LNCaP clone FGC (cell line): ENCODE data around the gene TWF2.

Source experiments
- DNase-seq: peaks from one replicate; pipeline ENCODE4 v3.0.0-alpha.2; 2011; ENCODE audit warnings: low read depth
- H3K4me3 ChIP-seq: 2 replicates; pipeline ENCODE4 v1.5.1; 2011; ENCODE audit warnings: mild to moderate bottlenecking, low read depth, low read length, control low read depth
- CTCF ChIP-seq: IDR thresholded peaks from 2 replicates; pipeline ENCODE4 v1.5.1; 2012; ENCODE audit warnings: mild to moderate bottlenecking; ENCODE audit not compliant: control insufficient read depth, insufficient read depth; ENCODE audit errors: extremely low read depth

Gene TWF2

GRCh38 chr3:52270252-52270754, 31.3 kb upstream of the TWF2 start:
- H3K4me3 ChIP-seq, result no peak overlapping the region
- no peak for DNase-seq
- TF ChIP-seq CTCF, result no peak

GRCh38 chr3:52269776-52270175, 30.8 kb upstream of the TWF2 start:
- no peak overlapping the region for H3K4me3 ChIP-seq
- TF ChIP-seq CTCF, result no peak
- DNase-seq, result no peak

- TF ChIP-seq CTCF, result no peak
- DNase-seq, result no peak
- H3K4me3 ChIP-seq, result no peak overlapping the region
These were observed 29.1 kb upstream of the TWF2 start for GRCh38 chr3:52268036-52268435.

GRCh38 chr3:52265387-52265786, 26.4 kb upstream of the TWF2 start:
- peak; percentile 22; the same call in 1 of the 2 replicates for TF ChIP-seq CTCF
- peak; percentile 71 for DNase-seq
- H3K4me3 ChIP-seq, result no peak overlapping the region

GRCh38 chr3:52262447-52262846, 23.5 kb upstream of the TWF2 start:
- no peak for TF ChIP-seq CTCF
- no peak overlapping the region for H3K4me3 ChIP-seq
- DNase-seq, result no peak

- TF ChIP-seq CTCF, result no peak
- H3K4me3 ChIP-seq, result no peak overlapping the region
- DNase-seq, result no peak
These were observed 20.5 kb upstream of the TWF2 start for GRCh38 chr3:52259448-52259847.

GRCh38 chr3:52259035-52259434, 20.1 kb upstream of the TWF2 start:
- DNase-seq, result no peak
- TF ChIP-seq CTCF, result no peak
- H3K4me3 ChIP-seq, result no peak overlapping the region
